GM18507 (cell line): ENCODE measurements around the gene HLX.

ENCODE experiments used
- DNase-seq: peaks from one replicate; pipeline ENCODE4 v3.0.0; 2011; ENCODE audit warnings: low read depth; ENCODE audit not compliant: insufficient read length; ENCODE audit errors: extremely low spot score
- FAIRE-seq: peaks from 2 replicates; lab custom pipeline; 2011; peaks lifted over from hg19 to GRCh38; lab: Jason Lieb, UNC

Gene HLX

GRCh38 chr1:220920967-220921366 lies 41.7 kb downstream of the HLX start:
- FAIRE-seq = no peak
- DNase-seq = no peak

- FAIRE-seq (no peak), DNase-seq (no peak)
These were observed 42.3 kb downstream of the HLX start for GRCh38 chr1:220921498-220921897.

GRCh38 chr1:220921971-220922635 lies 42.9 kb downstream of the HLX start:
- FAIRE-seq = no peak
- no peak for DNase-seq

GRCh38 chr1:220922951-220923350 lies 43.7 kb downstream of the HLX start:
- DNase-seq (no peak), FAIRE-seq (no peak)

DNA sequence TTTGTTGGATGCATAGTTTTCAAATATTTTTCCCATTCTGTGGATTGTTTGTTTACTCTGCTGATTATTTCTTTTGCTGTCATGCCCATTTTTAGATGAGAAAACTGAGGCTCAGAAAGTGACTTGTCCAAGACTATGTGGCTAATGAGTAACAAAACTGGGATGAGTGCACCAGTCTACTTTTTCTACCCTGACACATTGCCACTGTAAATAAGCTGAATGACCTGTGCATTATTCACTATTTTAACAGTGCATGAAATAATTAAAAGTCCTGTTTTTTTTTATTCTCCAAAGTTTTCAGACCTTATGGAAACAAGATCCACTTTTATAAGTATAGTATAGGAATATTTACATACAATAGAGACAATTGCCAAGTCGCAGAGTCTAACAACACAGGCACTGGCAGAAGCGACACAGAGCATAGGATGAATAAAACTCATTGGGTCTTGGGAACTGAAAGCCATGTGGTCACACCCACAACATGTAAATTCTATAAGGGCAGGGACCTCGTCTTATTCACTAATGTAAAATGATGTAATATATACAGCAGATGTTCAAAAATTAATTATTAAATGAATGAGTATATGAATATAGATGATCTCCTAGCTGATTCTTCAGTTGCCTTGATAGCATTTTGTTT lies 45.2 kb downstream of the HLX start:
- FAIRE-seq = no peak
- DNase-seq = no peak

DNA sequence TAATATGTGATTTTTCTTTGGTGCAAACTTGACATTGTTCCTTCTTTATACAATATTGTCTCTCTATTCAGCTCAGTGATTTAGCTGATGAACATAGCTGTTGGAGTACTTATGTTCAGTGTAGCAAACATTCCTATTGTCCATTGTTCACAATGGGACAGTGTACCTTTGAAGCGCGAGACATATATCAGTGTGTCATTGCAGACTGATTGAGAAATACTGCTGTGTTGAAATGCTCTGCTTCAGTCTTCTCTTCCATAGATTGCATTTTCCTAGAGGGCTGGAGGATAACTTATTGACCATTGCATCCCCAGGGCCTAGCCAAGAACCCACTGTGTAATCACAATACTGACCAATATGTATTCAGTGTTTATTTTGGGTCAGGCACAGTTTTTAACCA lies 46.5 kb downstream of the HLX start:
- no peak for FAIRE-seq
- DNase-seq = no peak

- DNase-seq = no peak
- no peak for FAIRE-seq
These were observed 46.9 kb downstream of the HLX start for GRCh38 chr1:220926146-220926545.

- no peak for DNase-seq
- FAIRE-seq = no peak
These were observed 48.2 kb downstream of the HLX start for GRCh38 chr1:220927442-220927841.

DNA sequence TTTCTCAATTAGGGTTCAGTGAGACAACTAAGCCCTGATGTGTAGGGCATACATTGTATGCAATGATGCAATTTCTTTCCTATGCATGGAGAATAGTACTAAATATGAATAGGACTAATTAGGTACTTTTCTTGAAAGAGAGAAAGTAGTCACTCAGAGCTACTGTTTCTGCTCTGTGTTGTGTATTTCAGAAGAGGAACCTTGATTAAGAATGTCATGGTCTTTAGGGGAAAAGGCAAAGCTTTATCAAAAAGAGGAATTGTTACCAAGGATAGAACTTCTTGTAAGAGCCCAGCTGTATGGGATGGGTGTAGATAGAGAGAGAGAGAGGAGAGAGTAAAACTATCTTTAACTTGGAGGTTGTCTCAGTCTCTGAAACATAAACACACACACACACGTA lies 49.1 kb downstream of the HLX start:
- FAIRE-seq (no peak), DNase-seq (no peak)

- no peak for DNase-seq
- FAIRE-seq = no peak
These were observed 49.6 kb downstream of the HLX start for GRCh38 chr1:220928725-220929300.

GRCh38 chr1:220929304-220929703 lies 50.1 kb downstream of the HLX start:
- FAIRE-seq (no peak), DNase-seq (no peak)
